ENCODE data around the gene PLEKHM2. TPM values are rescaled to one million over a fixed set of nuclear protein-coding genes. Genes with fewer than 3 reads are reported as not detected.

Gene PLEKHM2
- total RNA-seq, 1 donor from 2014 or later, result 26.0 TPM

GRCh38 chr1:15739259-15739658 lies 55.1 kb downstream of the PLEKHM2 start:
- DNase-seq (ENCODE audit: low spot score), result no peak

GRCh38 chr1:15739745-15740144 lies 55.6 kb downstream of the PLEKHM2 start:
- DNase-seq (ENCODE audit: low spot score), result no peak

- peak; percentile 79 for DNase-seq (ENCODE audit: low spot score)
Measured at GRCh38 chr1:15740924-15741850, 57.1 kb downstream of the PLEKHM2 start.

GRCh38 chr1:15742339-15742801 lies 58.2 kb downstream of the PLEKHM2 start, which contains the start of gene TMEM82:
Gene TMEM82, plus strand, starts transcription at chr1:15742499. Its CDS starts 61 bp downstream, at chr1:15742560.
- no peak for DNase-seq (ENCODE audit: low spot score)

- no peak for DNase-seq (ENCODE audit: low spot score)
Measured at GRCh38 chr1:15744122-15744679, 60.1 kb downstream of the PLEKHM2 start.

GRCh38 chr1:15747378-15747777 lies 63.3 kb downstream of the PLEKHM2 start:
- no peak for DNase-seq (ENCODE audit: low spot score)

GRCh38 chr1:15748264-15748663 lies 64.1 kb downstream of the PLEKHM2 start:
- DNase-seq (ENCODE audit: low spot score), result no peak

GRCh38 chr1:15748690-15749398 lies 64.7 kb downstream of the PLEKHM2 start:
- DNase-seq (ENCODE audit: low spot score), result no peak

- DNase-seq (ENCODE audit: low spot score), result peak; percentile 72
Measured at GRCh38 chr1:15749399-15750291, 65.5 kb downstream of the PLEKHM2 start.

- DNase-seq (ENCODE audit: low spot score), result no peak
Measured at GRCh38 chr1:15750924-15751323, 66.8 kb downstream of the PLEKHM2 start.

GRCh38 chr1:15751717-15752116 lies 67.6 kb downstream of the PLEKHM2 start:
- DNase-seq (ENCODE audit: low spot score), result no peak

- DNase-seq (ENCODE audit: low spot score), result no peak
Measured at GRCh38 chr1:15753776-15754175, 69.7 kb downstream of the PLEKHM2 start.

GRCh38 chr1:15755021-15755645 lies 71.0 kb downstream of the PLEKHM2 start:
- no peak for DNase-seq (ENCODE audit: low spot score)

- DNase-seq (ENCODE audit: low spot score), result no peak
Measured at GRCh38 chr1:15755646-15756040, 71.5 kb downstream of the PLEKHM2 start.

GRCh38 chr1:15756143-15757015 lies 72.3 kb downstream of the PLEKHM2 start:
- DNase-seq (ENCODE audit: low spot score), result no peak

- DNase-seq (ENCODE audit: low spot score), result no peak
Measured at GRCh38 chr1:15757016-15757543, 73.0 kb downstream of the PLEKHM2 start.

GRCh38 chr1:15757575-15758342 lies 73.6 kb downstream of the PLEKHM2 start:
- DNase-seq (ENCODE audit: low spot score), result peak; percentile 58

GRCh38 chr1:15758343-15758931 lies 74.3 kb downstream of the PLEKHM2 start, which contains the start of gene FBLIM1:
Gene FBLIM1, plus strand, starts transcription at chr1:15758795. Its CDS starts 6,189 bp downstream, at chr1:15764984.
- no peak for DNase-seq (ENCODE audit: low spot score)
